ENCODE measurements around the gene FOXP2.
"Not testable (repeated sequence)": the region's sequence is repeated elsewhere in the genome, so short reads cannot be mapped to it uniquely, and the experiment has no call there.

Gene FOXP2

DNA sequence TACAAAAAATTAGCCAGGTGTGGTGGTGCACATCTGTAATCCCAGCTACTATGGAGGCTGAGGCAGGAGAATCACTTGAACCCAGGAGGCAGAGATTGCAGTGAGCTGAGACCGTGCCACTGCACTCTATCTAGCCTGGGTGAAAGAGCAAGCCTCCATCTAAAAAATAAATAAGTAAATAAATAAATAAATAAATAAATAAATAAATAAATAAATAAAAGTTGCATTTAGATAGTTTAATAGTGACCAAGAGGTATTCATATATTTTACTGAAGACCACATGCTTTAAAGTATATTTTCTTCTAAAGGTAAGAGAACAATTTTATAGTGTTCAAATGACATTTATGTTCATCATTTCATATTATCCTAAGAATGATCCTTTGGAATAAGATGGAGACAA is 82.9 kb downstream of the FOXP2 start:
- in situ Hi-C loops (cut with MboI; ENCODE audit: low sequenced_read_pairs) = not testable (repeated sequence)

DNA sequence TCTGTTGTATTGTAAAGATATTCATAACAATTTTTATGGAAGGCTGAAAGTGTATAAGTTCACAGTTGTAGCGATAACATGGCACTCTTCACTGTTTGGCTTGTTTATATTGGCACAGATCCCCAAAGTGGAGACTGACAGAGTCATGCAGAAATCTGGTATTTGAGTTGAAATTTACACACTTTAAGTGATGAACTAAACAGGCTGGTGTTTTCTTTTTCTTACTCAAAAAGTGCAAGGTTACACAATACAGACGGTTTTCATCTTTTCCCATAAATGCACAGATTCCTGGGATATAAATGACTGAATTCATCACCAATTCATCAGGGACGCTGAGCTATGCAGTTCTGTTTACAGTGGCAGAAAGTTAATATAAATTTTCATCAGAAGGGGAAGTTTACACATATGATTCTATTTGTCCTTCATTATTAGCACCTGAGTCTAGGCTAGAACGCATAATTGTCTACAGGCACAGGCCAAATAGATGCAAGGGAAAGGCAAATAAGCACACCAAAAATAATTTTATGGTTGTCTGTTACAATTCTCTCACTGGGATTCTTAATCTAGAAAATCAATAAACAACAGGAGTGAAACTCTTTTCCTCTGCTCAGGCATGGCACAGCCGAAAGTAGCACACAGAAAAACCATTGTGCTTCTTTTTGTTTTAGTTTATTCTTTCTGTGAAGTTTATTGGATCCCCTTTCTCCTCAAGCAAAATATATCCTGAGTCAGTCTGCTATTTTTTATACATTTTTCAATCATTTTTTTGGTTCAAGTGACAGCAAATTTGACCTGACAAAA is 88.0 kb downstream of the FOXP2 start:
- in situ Hi-C loops (cut with MboI; ENCODE audit: low sequenced_read_pairs) = no loop called here

DNA sequence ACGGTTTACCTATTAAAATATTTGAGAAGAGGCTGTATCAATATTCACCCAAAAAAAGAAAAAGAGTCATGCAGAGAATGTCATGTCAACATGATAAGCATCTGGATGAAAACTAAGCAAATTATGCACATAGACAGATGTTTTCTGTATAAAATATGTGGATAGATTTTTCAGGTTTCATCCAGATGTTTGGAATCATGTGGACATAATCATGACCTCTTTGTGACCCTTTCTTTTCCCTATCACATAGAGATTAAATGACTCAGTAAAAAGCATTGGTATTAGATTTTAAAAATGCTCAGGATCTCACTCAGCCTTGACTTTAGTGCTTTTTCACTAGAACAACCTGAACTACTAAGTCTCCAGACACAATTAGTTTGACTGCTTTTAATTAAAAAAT is 90.0 kb downstream of the FOXP2 start:
- in situ Hi-C loops (cut with MboI; ENCODE audit: low sequenced_read_pairs) = no loop called here

DNA sequence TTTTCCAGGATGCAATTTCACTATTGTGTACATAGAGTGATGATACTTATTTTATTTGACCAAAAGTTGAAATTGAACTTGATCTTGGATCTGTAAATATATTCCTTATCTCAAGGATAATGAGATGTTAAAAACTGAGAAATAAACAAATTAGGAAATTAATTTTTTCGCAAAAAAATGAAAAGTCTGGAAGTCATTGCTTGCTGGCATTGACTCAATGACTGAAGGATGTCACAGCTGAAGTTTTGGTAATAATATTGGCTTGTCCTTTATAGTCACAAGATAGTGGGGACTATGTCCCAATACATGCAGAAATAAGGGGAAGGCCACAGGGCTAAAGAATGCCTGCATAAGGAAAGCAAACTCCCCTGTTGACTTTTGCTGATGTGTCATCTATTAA is 92.8 kb downstream of the FOXP2 start:
- in situ Hi-C loops (cut with MboI; ENCODE audit: low sequenced_read_pairs) = no loop called here

DNA sequence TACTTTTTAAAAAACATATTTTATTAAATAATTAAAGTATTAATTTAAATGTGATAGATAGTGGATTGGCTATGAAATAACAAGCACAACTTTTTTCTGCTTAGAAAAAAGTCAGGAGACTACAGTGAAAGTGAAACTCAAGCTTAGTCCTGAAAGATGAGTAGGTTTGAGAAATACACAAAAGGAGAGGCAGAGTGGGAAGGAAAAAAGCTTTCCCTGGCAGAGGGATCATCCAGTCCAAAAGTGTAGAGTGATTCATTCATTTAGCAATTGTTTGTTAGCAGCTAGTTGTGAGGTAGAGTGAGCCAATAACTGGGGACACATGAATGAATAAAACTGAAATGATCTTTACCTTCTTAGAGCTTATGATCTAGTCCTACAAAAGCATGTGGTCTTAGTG is 93.5 kb downstream of the FOXP2 start:
- in situ Hi-C loops (cut with MboI; ENCODE audit: low sequenced_read_pairs) = no loop called here

DNA sequence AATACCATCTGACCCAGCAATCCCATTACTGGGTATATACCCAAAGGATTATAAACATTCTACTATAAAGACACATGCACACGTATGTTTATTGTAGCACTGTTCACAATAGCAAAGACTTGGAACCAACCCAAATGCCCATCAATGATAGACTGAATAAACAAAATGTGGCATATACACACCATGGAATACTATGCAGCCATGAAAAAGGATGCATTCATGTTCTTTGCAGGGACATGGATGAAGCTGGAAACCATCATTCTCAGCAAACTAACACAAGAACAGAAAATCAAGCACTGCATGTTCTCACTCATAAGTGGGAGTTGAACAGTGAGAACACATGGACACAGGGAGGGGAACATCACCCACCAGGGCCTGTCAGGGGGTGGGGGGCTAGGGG is 96.2 kb downstream of the FOXP2 start:
- in situ Hi-C loops (cut with MboI; ENCODE audit: low sequenced_read_pairs) = not testable (repeated sequence)

DNA sequence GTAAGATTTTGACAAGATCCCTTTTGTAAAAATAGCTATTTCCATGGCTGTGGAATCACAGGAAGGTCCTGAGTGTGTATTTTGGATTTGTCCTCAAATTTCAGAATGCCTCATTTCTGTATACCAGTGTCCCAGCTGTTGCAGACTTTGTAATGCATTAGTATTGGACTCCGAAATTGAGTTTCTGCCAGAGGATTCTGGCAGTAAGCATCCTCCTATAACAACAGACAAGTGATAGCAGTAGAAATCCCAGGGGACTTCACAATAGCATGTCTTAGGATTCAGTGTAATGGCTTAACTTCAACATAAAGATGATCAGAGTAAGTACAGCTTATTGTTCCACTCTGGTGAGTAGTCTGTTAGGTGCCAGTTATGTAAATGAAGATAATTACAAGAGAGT is 104.6 kb downstream of the FOXP2 start:
- in situ Hi-C loops (cut with MboI; ENCODE audit: low sequenced_read_pairs) = no loop called here

DNA sequence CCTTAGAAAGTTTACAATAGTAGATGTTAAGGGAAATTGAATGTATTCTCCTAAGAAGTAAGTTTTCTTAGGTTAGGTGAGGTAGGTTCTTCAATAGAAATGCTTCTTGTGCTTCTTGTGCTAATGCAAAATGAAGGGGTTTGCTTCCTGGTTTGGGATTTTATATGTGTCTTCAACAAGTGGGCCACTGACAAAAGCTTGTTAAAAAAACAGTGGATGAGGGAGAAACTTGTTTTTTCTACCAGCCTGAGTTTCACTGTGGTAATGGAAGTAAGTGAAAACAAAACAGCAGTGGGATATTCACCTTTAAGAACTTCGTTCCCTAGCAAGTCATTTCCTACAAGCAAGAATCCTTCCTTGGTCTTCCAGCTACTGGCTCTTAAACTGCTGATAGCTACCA is 107.5 kb downstream of the FOXP2 start:
- in situ Hi-C loops (cut with MboI; ENCODE audit: low sequenced_read_pairs) = no loop called here

DNA sequence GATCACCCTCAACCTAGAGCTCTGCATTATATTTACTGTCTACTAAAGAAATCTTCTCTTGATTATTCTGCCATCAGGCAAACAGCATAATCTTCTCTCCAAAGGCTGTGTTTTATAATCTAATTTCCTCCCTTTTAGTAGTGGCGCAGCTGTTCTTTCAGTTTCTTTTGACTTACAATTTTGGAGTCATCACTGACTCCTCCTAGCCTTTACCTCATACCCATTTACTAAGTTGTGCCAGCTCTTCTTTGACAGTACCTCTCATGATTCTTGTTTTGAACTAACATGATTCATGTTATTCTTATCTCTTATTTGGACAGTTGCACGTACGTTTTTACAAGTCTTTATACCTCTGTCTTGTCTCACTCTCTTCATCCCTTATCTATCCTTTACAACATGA is 113.0 kb downstream of the FOXP2 start:
- in situ Hi-C loops (cut with MboI; ENCODE audit: low sequenced_read_pairs) = no loop called here

DNA sequence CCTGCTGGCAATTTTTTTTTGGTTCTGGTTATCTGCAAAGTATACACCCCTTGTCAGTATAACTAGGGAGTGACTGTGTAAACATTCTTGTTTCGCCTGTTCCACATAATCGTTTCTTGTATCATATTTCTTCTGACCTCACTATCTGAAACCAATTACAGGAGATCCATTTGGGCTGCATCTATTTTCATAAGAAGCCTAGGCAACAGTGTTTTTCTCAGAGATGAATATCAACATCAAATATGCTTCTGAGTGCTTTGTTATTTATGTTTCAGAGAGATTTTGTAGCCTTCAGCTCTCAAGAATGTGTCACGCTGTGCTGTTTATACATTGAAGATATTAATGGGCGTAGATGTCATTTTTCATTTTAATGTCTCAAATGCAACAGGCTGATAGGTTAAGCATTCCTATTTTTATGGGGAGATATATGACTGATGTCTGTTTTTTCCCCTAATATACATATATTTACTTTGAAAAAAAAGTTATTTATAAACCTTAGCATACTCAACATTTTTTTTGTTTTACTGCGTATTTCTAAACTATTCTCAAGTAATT is 115.5 kb downstream of the FOXP2 start:
- in situ Hi-C loops (cut with MboI; ENCODE audit: low sequenced_read_pairs) = no loop called here

DNA sequence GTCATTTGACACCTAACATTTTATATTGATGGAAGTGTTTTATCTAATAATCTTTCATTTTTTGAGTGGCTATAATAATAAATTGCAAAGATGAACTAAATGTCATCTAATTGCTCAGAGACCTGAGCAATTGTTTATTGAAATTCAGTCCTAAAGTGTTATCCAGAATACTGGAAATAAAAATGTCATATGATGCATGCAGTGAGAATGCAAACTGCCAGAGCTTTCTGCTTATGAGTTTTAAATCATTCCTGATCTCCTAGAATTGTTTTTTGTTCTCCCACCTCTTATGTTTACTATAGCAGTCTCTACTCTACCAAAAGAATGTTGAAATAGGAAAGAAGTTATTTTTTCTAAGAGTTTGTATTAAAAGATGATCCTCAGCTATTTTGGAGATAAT is 116.7 kb downstream of the FOXP2 start:
- in situ Hi-C loops (cut with MboI; ENCODE audit: low sequenced_read_pairs) = no loop called here

DNA sequence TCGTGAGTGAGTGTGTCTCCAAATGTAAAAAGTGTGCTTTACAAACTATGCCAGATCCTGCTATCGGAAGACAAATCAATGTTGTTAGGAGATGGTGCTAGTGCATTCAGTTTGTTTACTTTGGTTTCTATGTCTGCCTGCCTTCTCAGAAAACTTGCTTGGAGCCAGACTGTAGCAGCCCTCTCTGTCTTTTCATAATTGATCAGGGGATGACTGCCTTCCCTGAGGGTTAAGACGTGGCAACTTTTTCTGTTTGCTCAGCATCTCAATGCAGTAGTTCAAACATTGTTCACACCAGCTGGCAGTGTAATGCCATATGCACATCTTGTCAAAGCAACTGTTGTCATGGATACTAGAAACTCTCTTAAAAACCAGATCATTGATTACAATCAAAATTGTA is 118.5 kb downstream of the FOXP2 start:
- in situ Hi-C loops (cut with MboI; ENCODE audit: low sequenced_read_pairs) = no loop called here

DNA sequence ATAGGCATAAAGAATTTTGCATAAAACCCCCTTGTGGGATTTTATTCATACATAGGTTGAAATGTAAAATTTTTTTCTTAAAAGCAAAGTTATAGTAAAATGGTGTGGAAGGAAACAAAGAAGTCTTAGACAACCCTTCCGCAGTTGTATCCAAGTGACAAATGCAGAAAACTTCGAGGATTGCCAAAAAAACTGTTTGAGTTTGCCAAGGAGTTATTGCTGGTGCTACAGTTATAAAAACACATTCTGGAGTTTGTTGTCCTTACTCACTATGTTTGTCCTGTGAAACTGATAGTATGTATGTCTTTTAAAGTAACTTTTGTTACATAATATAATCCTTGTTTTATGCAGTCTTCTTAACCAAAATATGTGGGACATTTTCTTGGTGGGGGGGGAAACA is 120.3 kb downstream of the FOXP2 start:
- in situ Hi-C loops (cut with MboI; ENCODE audit: low sequenced_read_pairs) = no loop called here

DNA sequence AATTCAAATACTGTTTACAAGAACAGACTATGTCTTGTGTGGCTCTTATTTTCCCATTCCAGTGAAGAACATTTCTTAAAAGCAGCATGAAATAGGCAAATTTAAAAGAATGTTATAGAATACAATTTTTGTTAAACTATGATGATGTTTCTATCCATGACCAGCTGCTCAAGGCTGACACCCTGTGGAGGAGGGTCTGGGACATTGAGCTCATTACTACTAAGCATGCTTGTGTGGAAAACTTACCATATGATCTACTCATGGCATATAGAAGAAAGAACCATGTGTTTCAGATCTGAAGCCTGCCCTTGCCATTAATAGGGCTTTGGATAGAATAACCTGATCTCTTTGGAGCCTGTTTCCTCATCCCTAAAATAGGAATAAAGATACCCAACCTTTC is 125.0 kb downstream of the FOXP2 start:
- in situ Hi-C loops (cut with MboI; ENCODE audit: low sequenced_read_pairs) = no loop called here

DNA sequence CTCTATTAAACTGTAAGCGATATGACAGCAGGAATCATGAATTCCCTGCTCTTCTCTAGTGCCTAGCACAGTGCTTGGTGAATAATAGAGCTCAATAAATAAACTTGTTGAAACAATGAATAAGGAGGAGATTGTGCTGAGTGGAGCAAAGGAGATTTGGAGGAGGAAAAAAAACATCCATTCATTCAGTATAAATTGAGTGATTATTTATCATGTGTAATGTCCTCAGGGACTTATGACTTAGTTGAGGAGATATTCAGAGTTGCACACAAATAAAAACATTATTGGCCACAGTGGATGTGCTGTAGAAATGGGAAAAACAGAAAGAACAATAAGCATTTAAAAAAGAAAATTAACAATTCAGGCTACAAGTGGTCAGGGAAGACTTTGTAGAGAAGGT is 125.7 kb downstream of the FOXP2 start:
- in situ Hi-C loops (cut with MboI; ENCODE audit: low sequenced_read_pairs) = no loop called here

DNA sequence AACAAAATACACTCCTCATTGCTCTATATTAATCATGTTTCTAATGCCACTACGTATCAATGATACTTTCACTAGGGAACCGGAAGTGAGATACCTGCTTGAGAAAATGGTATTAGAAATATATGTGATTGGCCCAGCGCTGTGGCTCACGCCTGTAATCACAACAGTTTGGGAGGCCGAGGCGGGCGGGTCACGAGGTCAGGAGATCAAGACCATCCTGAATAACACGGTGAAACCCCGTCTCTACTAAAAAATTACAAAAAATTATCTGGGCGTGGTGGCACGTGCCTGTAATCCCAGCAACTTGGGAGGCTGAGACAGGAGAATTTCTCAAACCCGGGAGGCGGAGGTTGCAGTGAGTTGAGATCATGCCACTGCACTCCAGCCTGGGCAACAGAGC is 132.7 kb downstream of the FOXP2 start:
- in situ Hi-C loops (cut with MboI; ENCODE audit: low sequenced_read_pairs) = not testable (repeated sequence)

DNA sequence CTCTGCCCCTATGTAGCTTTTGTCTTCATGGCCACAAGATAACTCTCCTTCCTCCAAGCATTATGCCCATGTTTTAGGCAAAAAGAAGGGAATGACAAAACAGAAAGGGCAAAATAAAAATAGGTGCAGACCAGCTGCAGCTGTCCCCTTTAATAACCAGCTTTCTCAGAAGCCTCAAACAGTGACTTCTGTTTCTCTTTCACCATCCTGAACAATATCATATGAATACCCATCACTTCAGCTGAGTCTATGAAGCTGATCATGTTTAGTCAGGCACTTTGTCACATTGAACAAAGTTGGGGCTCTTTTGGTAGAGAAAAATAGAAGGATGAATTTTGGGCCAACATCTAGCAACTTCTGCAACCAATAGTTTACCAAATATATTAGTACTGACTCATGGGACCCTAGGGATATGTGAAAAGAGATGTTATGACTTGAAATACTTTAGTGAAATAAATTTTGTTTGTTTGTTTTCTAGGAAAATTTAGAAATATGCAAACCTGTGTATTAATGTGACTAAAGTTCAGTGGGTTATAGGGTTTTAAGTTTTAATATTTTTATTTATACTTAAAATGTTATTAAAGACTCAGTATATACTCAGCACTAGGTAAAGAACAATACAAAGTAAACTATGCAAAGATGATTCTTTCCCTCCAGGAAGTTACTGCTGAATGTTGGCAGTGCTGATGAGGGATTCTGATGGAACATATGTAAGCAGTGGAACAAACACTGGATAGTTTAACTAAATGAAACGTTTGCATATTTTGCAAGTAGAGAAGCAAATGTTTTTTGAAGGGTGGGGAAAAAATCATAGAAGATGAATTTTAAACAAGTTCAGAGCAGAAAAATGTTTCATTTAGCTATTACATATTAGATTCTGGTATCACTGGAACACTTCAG is 133.7 kb downstream of the FOXP2 start:
- in situ Hi-C loops (cut with MboI; ENCODE audit: low sequenced_read_pairs) = no loop called here

DNA sequence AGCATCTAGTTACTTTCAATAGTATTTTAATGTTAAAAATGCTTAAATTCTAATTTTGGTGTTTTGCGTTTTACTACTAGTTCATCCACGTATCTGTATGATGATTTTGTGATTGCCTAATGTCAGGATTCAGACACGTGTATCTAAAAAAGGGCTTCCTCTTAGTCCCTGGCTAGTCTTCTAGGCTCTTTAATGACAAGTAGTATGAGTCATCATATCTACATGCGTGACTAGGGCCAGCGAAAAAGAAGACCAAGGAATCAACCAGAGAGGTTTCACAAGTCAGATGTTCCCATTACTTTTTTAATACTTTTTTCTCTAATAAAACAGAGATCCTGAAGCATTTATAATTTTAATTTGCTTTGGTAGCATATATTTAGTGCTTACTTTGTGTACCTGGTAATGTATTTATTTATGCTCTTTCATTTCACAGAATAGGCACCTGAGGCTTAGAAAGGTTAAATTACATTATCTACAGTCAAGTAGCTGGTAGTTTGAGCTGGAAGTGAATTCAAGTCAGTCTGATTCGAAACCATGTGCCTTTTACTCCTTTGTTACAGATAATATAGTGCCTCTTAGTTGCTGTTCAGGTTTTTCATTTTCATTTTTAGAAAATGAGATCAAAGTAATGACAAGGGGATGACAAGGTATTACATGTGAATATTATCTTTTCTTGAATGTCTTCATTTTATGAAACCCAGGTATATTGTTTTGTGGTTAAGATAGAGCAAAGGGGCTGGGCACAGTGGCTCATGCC is 140.3 kb downstream of the FOXP2 start:
- in situ Hi-C loops (cut with MboI; ENCODE audit: low sequenced_read_pairs) = no loop called here

DNA sequence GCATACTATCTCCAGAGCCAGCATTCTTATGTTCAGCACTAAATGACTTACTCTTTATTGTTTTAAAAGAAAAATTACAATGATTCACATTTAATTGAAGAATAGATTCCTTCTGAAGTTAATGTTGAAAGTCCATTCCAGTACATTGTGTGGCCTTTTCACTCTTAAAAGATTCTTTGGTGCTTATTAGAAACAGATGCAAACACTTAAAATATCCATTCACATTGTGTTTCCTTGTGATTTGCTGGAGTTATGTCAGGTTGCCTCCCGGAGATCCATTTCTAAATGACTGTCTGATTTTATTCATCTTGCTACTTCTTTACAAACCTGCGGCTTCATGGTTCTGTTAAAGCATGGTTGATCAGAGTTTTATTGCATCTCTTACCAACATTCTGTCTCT is 152.8 kb downstream of the FOXP2 start:
- in situ Hi-C loops (cut with MboI; ENCODE audit: low sequenced_read_pairs) = no loop called here

DNA sequence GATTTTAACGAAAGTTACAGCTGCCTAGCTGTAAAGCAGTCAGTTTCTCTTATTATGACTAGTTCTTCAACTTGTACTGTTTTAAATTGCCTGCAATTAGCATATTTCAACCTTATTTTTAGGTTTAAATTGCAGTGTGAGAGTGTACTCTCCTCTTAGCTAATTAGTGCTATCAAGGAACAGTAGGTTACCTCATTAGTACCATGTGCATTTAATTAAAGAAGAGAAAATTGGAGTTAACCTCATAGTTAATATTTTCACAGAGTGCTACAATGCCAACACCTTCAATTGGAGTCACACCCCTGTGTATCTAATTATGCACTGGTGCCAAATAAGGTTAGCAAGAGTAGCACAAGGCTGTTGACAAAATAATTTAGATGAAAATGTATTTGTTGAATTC is 154.6 kb downstream of the FOXP2 start:
- in situ Hi-C loops (cut with MboI; ENCODE audit: low sequenced_read_pairs) = no loop called here

DNA sequence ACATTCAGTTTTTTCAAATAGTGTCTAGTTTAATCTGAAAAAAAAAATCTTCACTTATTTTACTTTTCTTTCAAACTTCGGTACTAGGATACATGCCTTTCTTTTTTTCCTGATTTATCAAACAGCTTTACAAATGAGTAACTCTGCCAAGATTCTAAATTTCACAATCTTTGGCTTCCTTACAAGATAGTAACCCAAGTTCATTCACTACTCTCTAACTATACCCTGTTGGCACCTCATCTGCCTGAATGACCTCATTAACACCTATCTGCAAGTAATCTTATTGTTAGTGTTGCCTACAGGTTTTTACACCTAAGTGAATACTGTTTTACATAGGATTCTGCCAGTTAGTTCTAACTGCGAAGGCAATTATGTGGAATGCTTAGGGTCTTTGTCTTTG is 159.8 kb downstream of the FOXP2 start:
- in situ Hi-C loops (cut with MboI; ENCODE audit: low sequenced_read_pairs) = no loop called here
